ENCODE measurements around the gene CENPC. TPM values are rescaled to one million over a fixed set of nuclear protein-coding genes. Genes with fewer than 3 reads are reported as not detected.
"Not testable (repeated sequence)": the region's sequence is repeated elsewhere in the genome, so short reads cannot be mapped to it uniquely, and the experiment has no call there.

Gene CENPC
- polyA plus RNA-seq, 1 donor from 2014 or later: 9.5 TPM

GRCh38 chr4:67447873-67448272 lies 97.4 kb downstream of the CENPC start:
- TF ChIP-seq, protein P1, sequence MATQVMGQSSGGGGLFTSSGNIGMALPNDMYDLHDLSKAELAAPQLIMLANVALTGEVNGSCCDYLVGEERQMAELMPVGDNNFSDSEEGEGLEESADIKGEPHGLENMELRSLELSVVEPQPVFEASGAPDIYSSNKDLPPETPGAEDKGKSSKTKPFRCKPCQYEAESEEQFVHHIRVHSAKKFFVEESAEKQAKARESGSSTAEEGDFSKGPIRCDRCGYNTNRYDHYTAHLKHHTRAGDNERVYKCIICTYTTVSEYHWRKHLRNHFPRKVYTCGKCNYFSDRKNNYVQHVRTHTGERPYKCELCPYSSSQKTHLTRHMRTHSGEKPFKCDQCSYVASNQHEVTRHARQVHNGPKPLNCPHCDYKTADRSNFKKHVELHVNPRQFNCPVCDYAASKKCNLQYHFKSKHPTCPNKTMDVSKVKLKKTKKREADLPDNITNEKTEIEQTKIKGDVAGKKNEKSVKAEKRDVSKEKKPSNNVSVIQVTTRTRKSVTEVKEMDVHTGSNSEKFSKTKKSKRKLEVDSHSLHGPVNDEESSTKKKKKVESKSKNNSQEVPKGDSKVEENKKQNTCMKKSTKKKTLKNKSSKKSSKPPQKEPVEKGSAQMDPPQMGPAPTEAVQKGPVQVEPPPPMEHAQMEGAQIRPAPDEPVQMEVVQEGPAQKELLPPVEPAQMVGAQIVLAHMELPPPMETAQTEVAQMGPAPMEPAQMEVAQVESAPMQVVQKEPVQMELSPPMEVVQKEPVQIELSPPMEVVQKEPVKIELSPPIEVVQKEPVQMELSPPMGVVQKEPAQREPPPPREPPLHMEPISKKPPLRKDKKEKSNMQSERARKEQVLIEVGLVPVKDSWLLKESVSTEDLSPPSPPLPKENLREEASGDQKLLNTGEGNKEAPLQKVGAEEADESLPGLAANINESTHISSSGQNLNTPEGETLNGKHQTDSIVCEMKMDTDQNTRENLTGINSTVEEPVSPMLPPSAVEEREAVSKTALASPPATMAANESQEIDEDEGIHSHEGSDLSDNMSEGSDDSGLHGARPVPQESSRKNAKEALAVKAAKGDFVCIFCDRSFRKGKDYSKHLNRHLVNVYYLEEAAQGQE (IDR thresholded peaks at IDR 0.05; ENCODE audit: borderline replicate concordance): no peak
- TF ChIP-seq SMC3 (conservative IDR thresholded peaks at IDR 0.05; ENCODE audit: poor library complexity) (no peak), TAF1 (IDR thresholded peaks at IDR 0.05; ENCODE audit: low read depth) (no peak), POLR2AphosphoS5 (IDR thresholded peaks at IDR 0.05) (no peak), MXI1 (conservative IDR thresholded peaks at IDR 0.05; ENCODE audit: poor library complexity, severe bottlenecking) (no peak), EP300 (conservative IDR thresholded peaks at IDR 0.05; ENCODE audit: poor library complexity, severe bottlenecking) (no peak), RAD21 (conservative IDR thresholded peaks at IDR 0.05) (no peak), EZH2 (IDR thresholded peaks at IDR 0.05; ENCODE audit: borderline replicate concordance, insufficient read depth, low read length, poor library complexity, severe bottlenecking) (no peak)
- TF ChIP-seq, protein P2, sequence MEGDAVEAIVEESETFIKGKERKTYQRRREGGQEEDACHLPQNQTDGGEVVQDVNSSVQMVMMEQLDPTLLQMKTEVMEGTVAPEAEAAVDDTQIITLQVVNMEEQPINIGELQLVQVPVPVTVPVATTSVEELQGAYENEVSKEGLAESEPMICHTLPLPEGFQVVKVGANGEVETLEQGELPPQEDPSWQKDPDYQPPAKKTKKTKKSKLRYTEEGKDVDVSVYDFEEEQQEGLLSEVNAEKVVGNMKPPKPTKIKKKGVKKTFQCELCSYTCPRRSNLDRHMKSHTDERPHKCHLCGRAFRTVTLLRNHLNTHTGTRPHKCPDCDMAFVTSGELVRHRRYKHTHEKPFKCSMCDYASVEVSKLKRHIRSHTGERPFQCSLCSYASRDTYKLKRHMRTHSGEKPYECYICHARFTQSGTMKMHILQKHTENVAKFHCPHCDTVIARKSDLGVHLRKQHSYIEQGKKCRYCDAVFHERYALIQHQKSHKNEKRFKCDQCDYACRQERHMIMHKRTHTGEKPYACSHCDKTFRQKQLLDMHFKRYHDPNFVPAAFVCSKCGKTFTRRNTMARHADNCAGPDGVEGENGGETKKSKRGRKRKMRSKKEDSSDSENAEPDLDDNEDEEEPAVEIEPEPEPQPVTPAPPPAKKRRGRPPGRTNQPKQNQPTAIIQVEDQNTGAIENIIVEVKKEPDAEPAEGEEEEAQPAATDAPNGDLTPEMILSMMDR (IDR thresholded peaks at IDR 0.05; ENCODE audit: poor library complexity, severe bottlenecking): no peak
- Histone ChIP-seq H3K36me3 (ENCODE audit: insufficient read depth, low read length) (no peaks in the 10 kb centered on the region), H3K9me2 (ENCODE audit: insufficient read depth, low read length) (no peaks in the 10 kb centered on the region), H3F3A (ENCODE audit: insufficient read depth, low read length, poor library complexity, severe bottlenecking) (no peaks in the 10 kb centered on the region), H4K20me1 (ENCODE audit: insufficient read depth) (no peaks in the 10 kb centered on the region), H3K4me3 (ENCODE audit: low read length) (no peak overlapping the region), H3K27ac (ENCODE audit: low read length) (no peak overlapping the region), H3K27me3 (ENCODE audit: insufficient read depth, low read depth, low read length) (no peaks in the 10 kb centered on the region), H3K9ac (ENCODE audit: low read length) (no peak overlapping the region), H2AFZ (ENCODE audit: low read depth, low read length) (no peak overlapping the region), H3K4me2 (ENCODE audit: low read length) (no peak overlapping the region), H3K79me2 (replicated peaks; ENCODE audit: insufficient read depth, low read length) (no peaks in the 10 kb centered on the region), H3K9me3 (ENCODE audit: low read length) (no peaks in the 10 kb centered on the region)

DNA sequence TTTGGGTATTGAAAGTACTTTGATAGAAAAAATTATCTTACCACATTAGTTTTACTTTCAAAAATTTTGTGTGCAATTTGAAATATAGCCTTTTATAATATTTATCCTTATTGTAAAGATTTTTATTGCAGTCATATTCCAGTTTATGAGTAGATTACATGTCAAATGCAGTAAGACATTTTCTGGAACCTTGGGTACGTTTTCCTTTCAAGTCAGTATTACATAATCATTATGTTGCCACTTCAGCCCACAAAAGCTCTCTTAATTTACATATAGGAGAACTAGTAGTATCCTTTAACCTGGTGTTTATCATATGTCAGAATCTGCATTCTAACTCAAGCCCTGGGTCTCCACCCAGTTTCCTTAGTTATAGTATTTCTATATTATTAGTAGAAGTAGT lies 98.5 kb downstream of the CENPC start:
- Histone ChIP-seq H3K79me2 (replicated peaks; ENCODE audit: insufficient read depth, low read length) (no peaks in the 10 kb centered on the region), H3F3A (ENCODE audit: insufficient read depth, low read length, poor library complexity, severe bottlenecking) (no peaks in the 10 kb centered on the region), H3K36me3 (ENCODE audit: insufficient read depth, low read length) (no peaks in the 10 kb centered on the region), H3K9me3 (ENCODE audit: low read length) (no peaks in the 10 kb centered on the region), H3K27me3 (ENCODE audit: insufficient read depth, low read depth, low read length) (no peaks in the 10 kb centered on the region), H3K27ac (ENCODE audit: low read length) (no peak overlapping the region), H3K9ac (ENCODE audit: low read length) (no peak overlapping the region), H4K20me1 (ENCODE audit: insufficient read depth) (no peaks in the 10 kb centered on the region), H2AFZ (ENCODE audit: low read depth, low read length) (no peak overlapping the region), H3K4me3 (ENCODE audit: low read length) (no peak overlapping the region), H3K4me2 (ENCODE audit: low read length) (no peak overlapping the region), H3K9me2 (ENCODE audit: insufficient read depth, low read length) (no peaks in the 10 kb centered on the region)
- TF ChIP-seq TAF1 (IDR thresholded peaks at IDR 0.05; ENCODE audit: low read depth): no peak
- no peak for TF ChIP-seq EZH2 (IDR thresholded peaks at IDR 0.05; ENCODE audit: borderline replicate concordance, insufficient read depth, low read length, poor library complexity, severe bottlenecking)
- no peak for TF ChIP-seq EP300 (conservative IDR thresholded peaks at IDR 0.05; ENCODE audit: poor library complexity, severe bottlenecking)
- no peak for TF ChIP-seq SMC3 (conservative IDR thresholded peaks at IDR 0.05; ENCODE audit: poor library complexity)
- no peak for TF ChIP-seq POLR2AphosphoS5 (IDR thresholded peaks at IDR 0.05)
- TF ChIP-seq, protein P1 (IDR thresholded peaks at IDR 0.05; ENCODE audit: borderline replicate concordance): no peak
- TF ChIP-seq RAD21 (conservative IDR thresholded peaks at IDR 0.05): no peak
- TF ChIP-seq, protein P2 (IDR thresholded peaks at IDR 0.05; ENCODE audit: poor library complexity, severe bottlenecking): no peak
- no peak for TF ChIP-seq MXI1 (conservative IDR thresholded peaks at IDR 0.05; ENCODE audit: poor library complexity, severe bottlenecking)

DNA sequence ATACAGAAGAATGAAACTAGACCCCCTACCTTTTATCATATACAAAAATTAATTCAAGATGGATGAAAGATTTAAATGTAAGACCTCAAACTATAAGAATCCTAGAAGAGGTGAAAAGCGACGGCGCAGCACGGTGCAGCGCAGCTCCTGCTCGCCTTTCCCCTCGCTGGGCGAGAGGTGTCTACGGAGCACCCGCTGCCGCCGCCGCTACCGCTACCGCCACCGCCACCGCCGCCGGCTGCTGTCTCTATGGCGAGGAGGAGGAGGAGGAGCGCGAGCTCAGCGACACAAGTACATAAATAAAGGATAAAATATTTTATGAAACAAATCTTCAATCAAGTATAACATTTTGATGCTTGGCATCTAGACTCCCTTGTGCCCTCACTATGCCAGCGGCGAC lies 99.4 kb downstream of the CENPC start:
- H3K9ac ChIP-seq (ENCODE audit: low read length); H3K79me2 ChIP-seq (replicated peaks; ENCODE audit: insufficient read depth, low read length); H3K27me3 ChIP-seq (ENCODE audit: insufficient read depth, low read depth, low read length); H3K9me2 ChIP-seq (ENCODE audit: insufficient read depth, low read length); H3F3A ChIP-seq (ENCODE audit: insufficient read depth, low read length, poor library complexity, severe bottlenecking); H3K4me3 ChIP-seq (ENCODE audit: low read length); H4K20me1 ChIP-seq (ENCODE audit: insufficient read depth); H3K27ac ChIP-seq (ENCODE audit: low read length); H3K4me2 ChIP-seq (ENCODE audit: low read length); H3K9me3 ChIP-seq (ENCODE audit: low read length); H2AFZ ChIP-seq (ENCODE audit: low read depth, low read length); H3K36me3 ChIP-seq (ENCODE audit: insufficient read depth, low read length): not testable (repeated sequence)
